DND-41 (cell line): Measurements from ENCODE around the gene GPR107.

ENCODE experiments used
- ATAC-seq: fragments of 200-7000 bp; cut with Tn5 transposase; 3 replicates; pipeline ENCODE4 v1.9.1; 2021; ENCODE audit warnings: low read depth; ENCODE audit not compliant: insufficient read depth
- DNase-seq: peaks from one replicate; pipeline ENCODE4 v3.0.0-alpha.2; 2020
- H2AFZ ChIP-seq: 2 replicates; pipeline ENCODE4 v1.6.0; 2012; ENCODE audit warnings: low read depth, low read length
- H3K27ac ChIP-seq: 2 replicates; pipeline ENCODE4 v1.5.1; 2012; ENCODE audit warnings: low read length, inconsistent platforms
- H3K27me3 ChIP-seq: fragments of 200-600 bp; sonication (generic); 2 replicates; pipeline ENCODE4 v1.6.0; 2012; ENCODE audit warnings: low read length, mild to moderate bottlenecking, inconsistent platforms; ENCODE audit not compliant: insufficient read depth, poor library complexity
- H3K36me3 ChIP-seq: 2 replicates; pipeline ENCODE4 v1.5.1; 2012; ENCODE audit warnings: low read length, inconsistent platforms; ENCODE audit not compliant: insufficient read depth
- H3K4me1 ChIP-seq: 2 replicates; pipeline ENCODE4 v1.5.1; 2012; ENCODE audit warnings: mild to moderate bottlenecking, low read length; ENCODE audit not compliant: insufficient read depth
- H3K4me2 ChIP-seq: 2 replicates; pipeline ENCODE4 v1.6.0; 2012; ENCODE audit warnings: mild to moderate bottlenecking, moderate library complexity, low read length, inconsistent platforms; ENCODE audit not compliant: insufficient read depth
- H3K4me3 ChIP-seq, 2 experiments: fragments of 200-600 bp in 1 of 2; shearing (Covaris generic) in 1 of 2; 2 replicates each; pipeline ENCODE4 v1.5.1; 2012 to 2016; ENCODE audit warnings: inconsistent platforms in 2 of 2, low read length in 2 of 2, mild to moderate bottlenecking in 2 of 2, low read depth in 1 of 2, moderate library complexity in 1 of 2
- H3K79me2 ChIP-seq: 2 replicates; pipeline ENCODE4 v1.6.0; 2012; ENCODE audit warnings: low read length, inconsistent platforms; ENCODE audit not compliant: insufficient read depth
- H3K9ac ChIP-seq: 2 replicates; pipeline ENCODE4 v1.6.0; 2012; ENCODE audit warnings: low read depth, mild to moderate bottlenecking, inconsistent platforms, low read length, moderate library complexity
- H3K9me3 ChIP-seq: 2 replicates; pipeline ENCODE4 v1.5.1; 2012; ENCODE audit warnings: low read length, moderate library complexity, mild to moderate bottlenecking, inconsistent platforms; ENCODE audit not compliant: insufficient read depth, severe bottlenecking
- H4K20me1 ChIP-seq: 2 replicates; pipeline ENCODE4 v1.6.0; 2012; ENCODE audit warnings: low read length; ENCODE audit not compliant: insufficient read depth
- CTCF ChIP-seq: IDR thresholded peaks from 2 replicates; pipeline ENCODE4 v1.5.1; 2012; ENCODE audit warnings: borderline replicate concordance, low read length, moderate library complexity, mild to moderate bottlenecking; ENCODE audit not compliant: poor library complexity, severe bottlenecking; ENCODE audit errors: extremely low read depth
- EZH2 ChIP-seq: IDR thresholded peaks from 3 replicates; pipeline ENCODE4 v1.6.1; 2012; ENCODE audit warnings: borderline replicate concordance, low read depth, mild to moderate bottlenecking, moderate library complexity, low read length, inconsistent platforms; ENCODE audit not compliant: severe bottlenecking

GPR107 gene

DNA sequence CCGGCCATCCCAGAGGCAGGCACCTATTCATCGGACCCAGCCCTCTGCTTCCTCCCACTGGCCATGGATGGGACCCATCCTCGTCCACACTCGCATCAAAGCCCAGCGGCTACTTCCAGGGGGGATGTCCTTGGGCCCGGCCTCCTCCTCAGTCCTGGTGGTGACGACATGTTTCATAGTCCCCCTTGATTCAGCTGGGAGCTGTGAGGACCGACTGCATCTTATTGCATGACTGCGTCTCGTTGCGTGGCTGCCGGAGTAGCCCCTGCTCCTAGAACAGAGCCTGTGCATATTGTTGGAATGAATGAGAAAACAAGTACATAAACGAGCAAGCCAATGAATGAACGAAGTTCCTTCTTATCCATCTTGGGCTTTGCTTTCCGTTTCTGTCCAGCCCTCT lies 131.3 kb downstream of the GPR107 start:
- Histone ChIP-seq H3K27ac (no peak overlapping the region), H4K20me1 (no peaks in the 10 kb centered on the region), H3K9me3 (no peaks in the 10 kb centered on the region), H3K79me2 (no peaks in the 10 kb centered on the region), H3K9ac (no peak overlapping the region), H3K4me3 (no peak overlapping the region), H3K4me2 (no peak overlapping the region), H3K4me1 (no peaks in the 10 kb centered on the region), H3K27me3 (no peaks in the 10 kb centered on the region), H2AFZ (no peak overlapping the region), H3K36me3 (no peaks in the 10 kb centered on the region)
- DNase-seq (no peak), ATAC-seq (no peak)
- no peak for TF ChIP-seq CTCF
- TF ChIP-seq EZH2: no peak

GRCh38 chr9:130185490-130186031 lies 131.9 kb downstream of the GPR107 start:
- no peaks in the 10 kb centered on the region for H3K9me3 ChIP-seq
- no peak overlapping the region for H3K4me3 ChIP-seq
- no peak for TF ChIP-seq EZH2
- no peak for TF ChIP-seq CTCF
- H3K27ac ChIP-seq: no peak overlapping the region
- no peak overlapping the region for H2AFZ ChIP-seq
- no peaks in the 10 kb centered on the region for H3K27me3 ChIP-seq
- H3K79me2 ChIP-seq: no peaks in the 10 kb centered on the region
- H4K20me1 ChIP-seq: no peaks in the 10 kb centered on the region
- no peaks in the 10 kb centered on the region for H3K4me1 ChIP-seq
- H3K4me2 ChIP-seq: no peak overlapping the region
- no peaks in the 10 kb centered on the region for H3K36me3 ChIP-seq
- no peak overlapping the region for H3K9ac ChIP-seq
- DNase-seq: no peak
- ATAC-seq: no peak

GRCh38 chr9:130186051-130186450 lies 132.3 kb downstream of the GPR107 start:
- H3K9ac ChIP-seq: no peak overlapping the region
- no peak overlapping the region for H2AFZ ChIP-seq
- no peaks in the 10 kb centered on the region for H3K36me3 ChIP-seq
- no peak overlapping the region for H3K4me2 ChIP-seq
- no peak for DNase-seq
- no peak overlapping the region for H3K27ac ChIP-seq
- no peaks in the 10 kb centered on the region for H3K27me3 ChIP-seq
- H3K9me3 ChIP-seq: no peaks in the 10 kb centered on the region
- H3K4me1 ChIP-seq: no peaks in the 10 kb centered on the region
- no peaks in the 10 kb centered on the region for H3K79me2 ChIP-seq
- TF ChIP-seq EZH2: no peak
- no peak for TF ChIP-seq CTCF
- no peak for ATAC-seq
- no peak overlapping the region for H3K4me3 ChIP-seq
- no peaks in the 10 kb centered on the region for H4K20me1 ChIP-seq
